ENCODE measurements around the gene NETO1.

The NETO1 gene

GRCh38 chr18:72762515-72763122 lies 105.2 kb downstream of the NETO1 start:
- in situ Hi-C loops (cut with HindIII; ENCODE audit: low sequenced_read_pairs) = no loop called here
- DNase-seq (ENCODE audit: low read depth, low spot score) = peak; percentile 81
- peak; percentile 64 for TF ChIP-seq CTCF (IDR thresholded peaks at IDR 0.05; ENCODE audit: low read depth, low read length)
- H3K4me3 ChIP-seq (ENCODE audit: low read depth, low read length) = no peak overlapping the region

- DNase-seq (ENCODE audit: low read depth, low spot score) = no peak
- no peak for TF ChIP-seq CTCF (IDR thresholded peaks at IDR 0.05; ENCODE audit: low read depth, low read length)
- in situ Hi-C loops (cut with HindIII; ENCODE audit: low sequenced_read_pairs) = no loop called here
- no peak overlapping the region for H3K4me3 ChIP-seq (ENCODE audit: low read depth, low read length)
Observed at GRCh38 chr18:72752220-72752619, 115.6 kb downstream of the NETO1 start.

- no peak for TF ChIP-seq CTCF (IDR thresholded peaks at IDR 0.05; ENCODE audit: low read depth, low read length)
- H3K4me3 ChIP-seq (ENCODE audit: low read depth, low read length) = no peak overlapping the region
- no peak for DNase-seq (ENCODE audit: low read depth, low spot score)
- in situ Hi-C loops (cut with HindIII; ENCODE audit: low sequenced_read_pairs) = no loop called here
Observed at GRCh38 chr18:72742002-72742401, 125.8 kb downstream of the NETO1 start.

DNA sequence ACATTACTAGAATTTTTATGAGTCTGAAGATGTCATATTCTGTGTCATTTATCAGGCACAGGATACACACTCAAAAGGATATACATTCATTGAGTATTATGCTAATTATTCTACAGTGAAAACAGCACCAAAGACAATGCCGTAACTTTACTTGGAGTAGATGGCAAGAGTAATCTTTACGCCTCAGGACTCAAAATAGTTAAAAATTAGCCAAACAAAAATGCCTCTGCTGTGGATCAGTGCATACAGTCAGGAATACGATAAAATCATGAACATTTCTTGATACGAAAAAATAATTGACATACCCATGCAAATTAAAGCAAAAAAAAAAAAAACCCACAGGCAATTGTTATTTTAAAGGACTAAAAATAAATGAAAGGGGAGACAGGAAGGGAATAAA lies 129.7 kb downstream of the NETO1 start:
- in situ Hi-C loops (cut with HindIII; ENCODE audit: low sequenced_read_pairs) = no loop called here
- DNase-seq (ENCODE audit: low read depth, low spot score) = no peak
- no peak for TF ChIP-seq CTCF (IDR thresholded peaks at IDR 0.05; ENCODE audit: low read depth, low read length)
- H3K4me3 ChIP-seq (ENCODE audit: low read depth, low read length) = no peak overlapping the region

GRCh38 chr18:72727776-72728175 lies 140.0 kb downstream of the NETO1 start:
- in situ Hi-C loops (cut with HindIII; ENCODE audit: low sequenced_read_pairs) = no loop called here
- no peak overlapping the region for H3K4me3 ChIP-seq (ENCODE audit: low read depth, low read length)
- DNase-seq (ENCODE audit: low read depth, low spot score) = peak; percentile 1
- TF ChIP-seq CTCF (IDR thresholded peaks at IDR 0.05; ENCODE audit: low read depth, low read length) = no peak

DNA sequence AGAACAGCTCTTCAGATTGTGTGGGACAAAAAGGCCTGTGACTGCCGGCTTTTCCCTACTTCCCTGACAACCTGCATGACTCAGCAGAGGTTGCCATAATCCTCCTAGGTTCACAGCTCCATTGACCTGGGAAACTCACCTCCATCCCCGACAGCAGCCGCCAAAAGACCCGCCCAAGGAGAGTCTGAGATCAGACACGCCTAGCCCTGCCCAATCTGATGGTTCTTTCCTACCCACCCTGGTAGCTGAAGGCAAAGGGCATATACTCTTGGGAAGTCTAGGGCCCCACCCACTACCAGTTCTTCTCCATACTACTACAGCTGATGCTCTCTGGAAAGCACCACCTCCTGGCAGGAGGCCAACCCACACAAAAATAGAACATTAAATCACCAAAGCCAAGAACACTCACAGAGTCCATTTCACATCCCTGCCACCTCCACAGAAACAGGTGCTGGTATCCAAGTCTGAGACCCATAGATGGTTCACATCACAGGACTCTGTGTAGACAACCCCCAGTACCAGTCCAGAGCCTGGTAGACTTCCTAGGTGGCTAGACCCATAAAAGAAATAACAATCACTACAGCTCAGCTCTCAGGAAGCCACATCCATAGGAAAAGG lies 140.6 kb downstream of the NETO1 start:
- H3K4me3 ChIP-seq (ENCODE audit: low read depth, low read length) = no peak overlapping the region
- no peak for TF ChIP-seq CTCF (IDR thresholded peaks at IDR 0.05; ENCODE audit: low read depth, low read length)
- in situ Hi-C loops (cut with HindIII; ENCODE audit: low sequenced_read_pairs) = no loop called here
- DNase-seq (ENCODE audit: low read depth, low spot score) = peak; percentile 8

Measured in astrocyte of the spinal cord (primary cell).